ENCODE data around the gene COL5A1.

COL5A1 gene

GRCh38 chr9:134730011-134730760 is 88.6 kb downstream of the COL5A1 start:
- no peak for DNase-seq
- in situ Hi-C loops (cut with MboI; ENCODE audit: low pct_unique_long_range_greater_than_20kb, low sequenced_read_pairs): no loop called here

- no peak for DNase-seq
- in situ Hi-C loops (cut with MboI; ENCODE audit: low pct_unique_long_range_greater_than_20kb, low sequenced_read_pairs): no loop called here
These were observed 89.3 kb downstream of the COL5A1 start for GRCh38 chr9:134730761-134731496.

DNA sequence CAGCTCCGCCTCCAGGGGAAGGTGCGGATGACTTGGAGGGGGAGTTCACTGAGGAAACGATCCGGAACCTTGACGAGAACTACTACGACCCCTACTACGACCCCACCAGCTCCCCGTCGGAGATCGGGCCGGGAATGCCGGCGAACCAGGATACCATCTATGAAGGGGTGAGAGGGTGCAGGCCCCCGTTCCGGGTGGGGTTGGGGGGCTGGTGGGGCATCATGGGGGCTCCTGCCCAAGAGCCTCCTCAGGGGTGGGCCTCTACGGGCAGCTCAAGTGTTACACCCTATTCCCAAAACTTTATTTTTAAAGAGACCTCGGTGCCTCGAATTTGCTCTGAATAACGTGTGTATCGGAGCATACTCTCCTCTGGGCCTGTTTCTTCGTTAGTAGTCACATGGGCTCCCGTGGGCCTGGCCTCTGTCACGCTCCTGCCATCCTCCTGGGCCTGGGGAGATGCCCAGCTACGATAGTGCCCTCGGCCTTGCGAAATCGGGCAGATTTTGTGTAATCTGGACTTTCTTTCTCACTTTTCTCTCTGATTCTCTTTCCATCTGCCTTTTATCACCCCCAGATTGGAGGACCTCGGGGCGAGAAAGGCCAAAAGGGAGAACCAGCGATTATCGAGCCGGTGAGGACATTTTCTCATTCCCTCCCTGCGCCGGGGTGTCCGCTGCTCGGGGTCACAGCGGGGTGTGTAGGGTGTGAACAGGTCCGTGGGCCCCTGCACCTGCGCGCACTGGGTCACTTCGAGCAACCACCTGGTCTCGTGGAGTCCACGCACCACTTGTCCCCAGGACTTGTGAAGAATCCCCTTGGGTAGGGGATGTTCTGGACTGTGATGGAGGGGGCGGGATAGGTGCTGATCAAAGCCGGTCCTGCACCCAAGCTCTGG is 90.1 kb downstream of the COL5A1 start:
- in situ Hi-C loops (cut with MboI; ENCODE audit: low pct_unique_long_range_greater_than_20kb, low sequenced_read_pairs): no loop called here
- DNase-seq: no peak

DNA sequence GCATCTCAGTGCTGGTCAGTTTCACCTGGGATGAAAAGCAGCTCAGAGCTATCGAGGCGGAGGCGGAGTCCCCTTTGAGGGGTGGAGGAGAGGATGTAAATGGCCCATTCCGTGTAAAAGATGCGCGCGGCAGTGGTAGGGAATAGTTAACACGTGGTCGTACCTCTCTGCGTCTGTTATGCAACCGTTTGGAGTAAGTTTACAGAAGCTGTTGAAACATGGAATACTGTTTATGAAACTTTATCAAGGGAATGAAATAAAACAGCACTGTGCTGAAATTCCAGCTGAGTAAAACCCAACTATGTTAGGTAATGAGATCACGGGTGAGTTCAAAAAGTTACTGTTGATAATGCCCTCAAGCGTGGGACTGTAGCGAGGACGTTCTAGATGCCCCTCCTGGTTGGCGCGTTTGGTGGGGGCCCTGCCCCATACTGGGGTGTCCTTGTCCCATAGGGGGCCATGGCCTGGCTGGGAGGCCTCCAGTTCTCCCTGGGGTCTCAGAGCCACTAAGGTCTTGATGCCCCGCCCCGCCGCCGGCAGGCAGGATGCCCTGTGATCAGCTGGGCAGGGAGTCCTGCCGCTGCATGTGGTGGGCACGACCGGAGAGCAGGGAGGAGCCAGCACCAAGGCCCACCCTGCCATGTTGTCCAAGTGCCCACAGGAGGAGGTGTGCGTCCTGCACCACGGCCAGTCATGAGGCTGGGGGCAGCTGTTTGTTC is 90.9 kb downstream of the COL5A1 start:
- in situ Hi-C loops (cut with MboI; ENCODE audit: low pct_unique_long_range_greater_than_20kb, low sequenced_read_pairs): no loop called here
- no peak for DNase-seq

DNA sequence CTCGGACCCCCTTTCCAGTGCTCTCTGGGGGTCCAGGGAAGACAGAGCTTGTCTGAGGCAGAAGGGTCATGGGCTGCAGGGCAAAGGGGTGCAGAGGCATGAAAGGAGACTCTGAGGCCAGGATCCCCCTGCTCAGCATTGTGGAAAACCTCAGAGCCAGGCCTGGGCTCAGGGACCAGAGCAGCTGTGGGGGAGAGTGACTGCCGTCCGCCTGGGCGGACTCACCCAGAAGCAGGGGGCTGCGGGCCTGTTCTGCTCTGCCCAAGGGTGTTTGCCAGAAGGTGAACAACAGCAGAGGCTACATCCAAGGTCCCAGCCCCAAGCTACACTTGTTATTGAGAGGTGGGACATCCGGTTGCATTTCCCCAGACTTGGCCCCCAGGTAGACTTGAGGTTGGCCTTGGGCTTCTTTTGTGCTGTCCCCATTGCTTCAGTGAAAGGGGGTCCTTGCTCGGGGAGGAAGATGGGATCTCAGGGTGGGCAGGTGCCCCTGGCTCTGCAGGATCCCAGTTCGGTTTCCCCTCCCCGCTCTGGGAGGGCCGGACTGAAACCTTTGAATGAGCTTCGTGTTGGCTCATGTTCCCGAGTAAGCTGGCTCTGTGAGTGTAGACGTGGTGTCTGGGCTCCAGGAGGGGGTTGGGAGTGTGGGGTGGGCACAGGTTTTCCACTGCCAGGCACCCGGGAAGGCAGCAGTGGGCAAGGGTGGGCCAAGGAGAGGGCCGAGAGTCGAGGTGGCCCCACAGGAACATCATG is 92.1 kb downstream of the COL5A1 start:
- no peak for DNase-seq
- in situ Hi-C loops (cut with MboI; ENCODE audit: low pct_unique_long_range_greater_than_20kb, low sequenced_read_pairs): no loop called here

GRCh38 chr9:134734270-134734669 is 92.7 kb downstream of the COL5A1 start:
- in situ Hi-C loops (cut with MboI; ENCODE audit: low pct_unique_long_range_greater_than_20kb, low sequenced_read_pairs): no loop called here
- no peak for DNase-seq

GRCh38 chr9:134735441-134736175 is 94.0 kb downstream of the COL5A1 start:
- in situ Hi-C loops (cut with MboI; ENCODE audit: low pct_unique_long_range_greater_than_20kb, low sequenced_read_pairs): no loop called here
- no peak for DNase-seq

DNA sequence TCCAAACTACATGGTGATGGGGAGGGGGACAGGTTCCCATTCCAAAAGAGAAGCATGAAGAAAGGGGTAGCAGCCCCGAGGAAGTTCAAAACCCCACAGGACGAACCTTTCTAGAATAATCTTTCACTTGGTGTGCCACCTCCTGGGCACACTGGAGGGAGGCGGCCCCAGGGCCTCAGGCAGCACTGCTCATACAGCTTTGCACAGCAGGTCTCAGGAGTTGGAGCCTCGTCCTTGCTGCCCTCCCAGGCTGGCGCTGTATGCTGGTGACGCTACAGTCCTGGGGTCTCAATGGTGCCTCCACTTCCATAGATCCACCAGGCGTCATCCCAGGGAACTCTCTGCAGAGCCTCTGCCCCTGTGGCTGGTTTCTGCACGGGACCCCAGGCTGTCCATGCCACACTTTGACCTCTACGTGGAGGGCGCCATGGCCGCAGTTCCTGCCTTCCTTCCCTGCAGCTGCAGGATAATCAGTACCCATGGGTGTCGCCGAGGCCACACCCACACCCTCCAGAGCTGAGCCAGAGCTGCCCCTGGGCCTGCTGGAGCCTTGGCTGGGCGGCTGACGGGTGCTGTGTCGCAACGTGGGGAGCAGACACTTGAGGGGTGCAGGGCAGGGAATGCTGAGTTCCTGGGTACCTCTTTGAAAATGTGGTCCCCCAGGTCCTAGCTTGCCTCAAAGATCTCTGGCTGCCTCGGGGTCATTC is 95.3 kb downstream of the COL5A1 start:
- DNase-seq: no peak
- in situ Hi-C loops (cut with MboI; ENCODE audit: low pct_unique_long_range_greater_than_20kb, low sequenced_read_pairs): no loop called here

- DNase-seq: no peak
- in situ Hi-C loops (cut with MboI; ENCODE audit: low pct_unique_long_range_greater_than_20kb, low sequenced_read_pairs): no loop called here
These were observed 96.4 kb downstream of the COL5A1 start for GRCh38 chr9:134737842-134738580.

- in situ Hi-C loops (cut with MboI; ENCODE audit: low pct_unique_long_range_greater_than_20kb, low sequenced_read_pairs): no loop called here
- DNase-seq: peak; percentile 47
These were observed 97.5 kb downstream of the COL5A1 start for GRCh38 chr9:134738869-134739659.

GRCh38 chr9:134739660-134739968 is 98.0 kb downstream of the COL5A1 start:
- no peak for DNase-seq
- in situ Hi-C loops (cut with MboI; ENCODE audit: low pct_unique_long_range_greater_than_20kb, low sequenced_read_pairs): no loop called here

GRCh38 chr9:134740071-134740470 is 98.5 kb downstream of the COL5A1 start:
- in situ Hi-C loops (cut with MboI; ENCODE audit: low pct_unique_long_range_greater_than_20kb, low sequenced_read_pairs): no loop called here
- no peak for DNase-seq

DNA sequence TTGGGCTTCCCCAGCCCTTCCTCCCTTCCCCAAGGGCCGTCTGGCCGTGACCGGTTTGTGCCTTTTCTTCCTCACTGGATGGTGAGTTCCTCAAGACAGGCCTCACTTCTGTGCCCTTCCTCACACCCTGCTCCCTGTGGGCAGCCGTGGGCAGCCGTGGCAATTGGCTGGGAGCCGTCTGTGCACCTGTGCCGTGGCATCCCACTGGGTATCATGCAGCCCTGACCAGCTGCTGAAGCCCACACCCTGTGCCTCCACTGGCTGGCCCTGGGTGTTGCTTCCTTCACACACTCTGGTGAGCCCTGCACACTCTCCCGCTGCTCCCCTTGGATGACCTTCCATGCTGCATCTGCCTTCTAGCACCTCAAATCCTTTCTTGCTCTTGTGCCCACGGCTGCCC is 100.2 kb downstream of the COL5A1 start:
- in situ Hi-C loops (cut with MboI; ENCODE audit: low pct_unique_long_range_greater_than_20kb, low sequenced_read_pairs): no loop called here
- DNase-seq: no peak

DNA sequence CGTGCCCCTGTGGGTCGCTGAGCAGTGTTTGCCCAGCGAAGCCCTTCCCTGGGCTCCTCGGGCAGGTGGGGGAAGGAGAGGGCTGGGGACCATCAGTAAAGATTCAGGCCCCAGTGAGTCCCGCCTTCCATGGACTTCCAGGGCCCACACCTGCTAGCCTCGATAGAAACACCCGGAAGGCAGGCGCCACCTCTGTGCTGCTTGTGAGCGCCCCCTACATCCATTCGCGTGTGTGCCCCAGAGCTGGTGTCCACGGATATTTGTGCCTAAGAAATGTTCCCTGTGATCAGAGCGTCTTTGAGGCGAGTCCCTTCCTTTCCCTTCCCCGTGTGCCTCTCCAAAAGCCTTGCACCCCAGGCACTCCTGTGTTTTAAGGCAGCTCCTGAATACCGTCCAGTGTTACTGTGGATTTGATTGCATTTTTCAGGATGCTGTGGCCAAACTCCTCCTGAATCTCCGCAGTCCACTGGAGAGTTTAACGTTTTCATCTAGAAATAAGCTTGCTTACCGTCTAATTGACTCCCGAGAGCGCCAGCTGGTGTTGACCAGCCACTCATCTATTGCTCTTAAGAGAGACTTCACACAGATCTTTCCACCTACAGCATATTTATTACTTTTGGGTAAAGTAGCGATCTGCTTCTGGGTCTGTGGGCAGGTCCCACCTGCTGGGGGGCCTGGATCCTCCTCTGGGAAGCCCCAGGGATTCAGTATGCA is 101.4 kb downstream of the COL5A1 start:
- no peak for DNase-seq
- in situ Hi-C loops (cut with MboI; ENCODE audit: low pct_unique_long_range_greater_than_20kb, low sequenced_read_pairs): no loop called here

- DNase-seq: no peak
- in situ Hi-C loops (cut with MboI; ENCODE audit: low pct_unique_long_range_greater_than_20kb, low sequenced_read_pairs): no loop called here
These were observed 102.2 kb downstream of the COL5A1 start for GRCh38 chr9:134743853-134744252.

All from KBM-7 (cell line).